Measurements from ENCODE around the gene PIBF1.
"Not testable (repeated sequence)": the region's sequence is repeated elsewhere in the genome, so short reads cannot be mapped to it uniquely, and the experiment has no call there.

The PIBF1 gene

DNA sequence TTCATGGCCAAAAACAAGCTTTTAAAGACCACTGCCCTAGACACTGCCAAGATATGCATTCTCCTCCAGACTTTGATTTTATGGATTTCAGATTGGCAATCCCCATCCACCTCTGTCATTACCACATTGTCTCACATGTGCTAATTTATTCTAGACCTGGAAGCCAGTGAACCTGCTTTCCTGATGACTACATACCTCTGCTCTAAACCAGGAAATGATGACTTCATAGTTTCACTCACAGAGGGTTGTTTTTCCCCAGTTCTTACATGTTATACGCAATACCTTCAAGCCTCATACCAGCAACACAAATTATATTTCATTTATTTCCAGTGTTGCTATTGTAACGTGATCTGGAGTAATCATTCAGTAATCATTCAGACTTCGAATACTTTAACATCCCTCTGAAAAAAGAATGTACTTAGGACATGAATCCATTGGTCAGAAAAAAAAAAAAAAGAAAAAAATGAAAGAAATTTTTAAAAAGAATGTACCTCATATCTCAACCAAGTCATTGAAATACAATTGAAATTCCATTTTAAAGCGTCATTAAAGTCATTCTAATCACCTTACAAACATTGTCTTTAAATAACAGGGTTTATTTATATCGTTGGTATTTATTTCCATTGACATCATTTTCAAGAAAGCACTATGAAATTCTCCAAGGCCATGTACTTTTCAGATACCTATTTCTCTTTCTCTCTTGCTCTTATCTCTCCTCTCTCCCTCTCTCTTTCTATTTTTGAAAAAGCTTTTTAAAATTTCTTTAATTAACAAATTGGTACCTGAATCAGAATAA lies 243.5 kb downstream of the PIBF1 start:
- DNase-seq = no peak

DNA sequence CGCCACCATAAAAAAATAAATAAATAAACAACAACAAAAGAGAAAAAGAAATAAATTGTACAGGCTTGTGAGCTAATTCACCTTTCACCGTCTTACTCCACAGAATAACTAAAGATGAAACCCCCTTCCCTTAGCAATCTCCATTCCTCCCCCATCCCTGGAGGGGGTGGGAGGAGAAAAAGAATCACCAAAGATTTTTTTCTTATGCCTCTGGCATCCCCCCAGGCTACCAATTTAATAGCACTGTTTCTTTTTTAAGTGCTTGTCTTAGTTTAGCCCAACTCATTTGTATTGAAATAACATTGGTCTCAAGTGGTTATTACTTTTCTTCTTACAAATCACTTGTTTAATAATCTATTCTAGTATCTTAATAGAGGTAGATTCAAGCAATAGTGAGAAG lies 253.0 kb downstream of the PIBF1 start:
- no peak for DNase-seq

DNA sequence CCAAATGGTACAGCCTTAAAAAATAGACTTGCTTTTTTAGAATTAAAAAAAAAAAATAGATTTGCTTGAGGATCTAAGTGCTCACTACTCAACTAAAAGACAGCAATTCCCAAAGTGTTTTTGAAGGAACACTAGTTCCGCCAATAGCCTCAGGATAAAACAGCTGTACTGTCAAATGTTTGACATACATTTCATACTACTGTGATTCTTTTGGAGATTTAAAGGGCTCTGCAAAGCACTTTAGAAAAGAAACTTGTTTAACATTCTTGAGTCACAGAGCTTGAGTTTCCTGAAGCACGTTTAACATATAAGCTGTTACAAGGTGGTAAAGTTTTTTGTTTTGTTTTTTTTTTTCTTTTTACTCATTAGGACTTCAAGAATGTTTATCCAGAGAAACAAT lies 253.7 kb downstream of the PIBF1 start:
- DNase-seq = no peak

DNA sequence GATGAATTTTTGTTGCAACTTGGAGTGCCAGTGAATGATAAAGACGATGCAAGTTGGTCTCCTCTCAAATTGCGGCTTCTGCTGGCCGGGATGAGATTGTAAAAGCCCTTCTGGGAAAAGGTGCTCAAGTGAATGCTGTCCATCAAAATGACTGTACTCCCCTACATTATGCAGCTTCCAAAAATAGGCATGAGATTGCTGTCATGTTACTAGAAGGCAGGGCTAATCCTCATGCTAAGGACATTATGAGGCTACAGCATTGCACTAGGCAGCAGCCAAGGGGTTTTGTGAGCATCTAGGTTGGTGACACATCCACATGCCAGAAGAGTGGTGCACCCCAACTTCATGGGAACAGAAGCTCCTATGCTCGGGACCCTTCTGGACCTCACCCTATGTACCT lies 254.6 kb downstream of the PIBF1 start:
- DNase-seq = no peak

DNA sequence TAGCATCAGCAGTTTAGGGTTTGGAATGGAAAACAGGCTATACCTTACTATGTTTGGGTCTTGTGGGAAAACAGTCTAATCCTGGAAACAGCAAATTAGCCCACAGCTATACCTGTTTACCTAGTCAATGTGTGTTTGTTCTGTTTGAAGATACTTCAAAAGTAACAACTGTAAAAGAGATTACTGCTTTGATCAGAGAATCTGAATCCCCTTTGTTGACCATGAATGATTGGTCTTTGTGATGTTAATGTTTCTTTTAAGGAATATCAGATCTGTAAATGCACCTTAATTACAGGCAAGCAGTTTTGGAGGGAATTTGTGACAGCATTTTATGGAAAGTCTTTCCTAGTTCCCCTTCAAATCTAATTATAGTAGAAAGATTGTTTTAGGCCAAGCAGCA lies 256.1 kb downstream of the PIBF1 start:
- DNase-seq = no peak

DNA sequence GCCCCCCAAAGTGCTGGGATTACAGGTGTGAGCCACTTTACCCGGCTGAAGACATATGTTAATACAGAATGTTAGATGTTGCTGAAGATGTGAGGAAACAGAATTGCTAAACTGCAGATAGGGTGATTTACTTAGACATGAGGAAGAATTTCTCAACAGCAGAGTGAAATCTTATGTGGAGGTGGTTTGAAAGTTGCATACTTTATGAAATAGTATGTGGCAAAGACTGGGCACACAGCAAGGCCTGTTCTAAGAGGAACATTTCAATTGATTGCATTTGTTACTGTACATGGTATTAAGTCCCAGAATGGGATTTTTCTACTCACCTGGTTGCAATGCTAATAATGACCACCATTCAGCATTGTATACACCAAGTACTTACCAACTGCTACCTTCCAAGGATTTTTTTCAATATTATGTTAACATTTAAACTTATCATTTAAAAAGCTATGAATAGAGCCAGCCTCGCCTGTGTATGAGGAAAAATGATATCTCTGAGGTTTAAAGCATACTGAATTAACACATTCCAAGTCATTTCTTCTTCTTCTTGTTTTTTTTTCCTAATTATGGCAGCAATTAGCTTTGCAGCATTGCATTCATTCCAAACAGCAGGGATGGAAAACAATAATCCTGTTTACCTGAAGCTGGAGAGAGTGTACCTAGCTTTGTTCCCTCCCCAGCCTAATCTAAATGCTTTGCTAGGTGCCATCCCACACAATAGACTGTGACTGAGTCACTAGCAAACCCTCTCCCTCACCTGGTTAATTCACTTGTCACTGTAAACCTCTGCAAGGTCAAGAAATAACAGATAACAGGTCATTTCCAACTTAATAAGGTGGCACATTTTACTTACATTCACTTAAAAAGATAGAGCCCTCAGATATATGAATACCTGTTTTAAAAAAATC lies 257.5 kb downstream of the PIBF1 start:
- no peak for DNase-seq

DNA sequence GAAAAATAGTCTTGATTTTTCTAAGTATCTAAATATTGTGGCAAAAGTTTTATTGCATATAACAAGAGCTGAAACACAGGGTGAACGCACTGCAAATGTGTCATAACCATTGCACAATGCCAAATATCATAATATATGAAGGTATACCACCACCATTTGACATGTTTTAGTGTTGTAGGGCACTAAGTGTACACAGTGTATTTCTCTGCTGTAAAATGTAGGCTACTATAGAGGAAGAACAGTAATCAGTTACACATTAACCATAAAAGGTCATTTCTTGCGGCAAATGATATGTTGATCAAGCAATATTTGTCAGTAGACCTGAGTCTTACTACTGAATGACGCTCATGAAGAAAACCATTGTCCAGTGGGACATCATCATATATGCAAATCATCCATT lies 258.6 kb downstream of the PIBF1 start:
- no peak for DNase-seq

DNA sequence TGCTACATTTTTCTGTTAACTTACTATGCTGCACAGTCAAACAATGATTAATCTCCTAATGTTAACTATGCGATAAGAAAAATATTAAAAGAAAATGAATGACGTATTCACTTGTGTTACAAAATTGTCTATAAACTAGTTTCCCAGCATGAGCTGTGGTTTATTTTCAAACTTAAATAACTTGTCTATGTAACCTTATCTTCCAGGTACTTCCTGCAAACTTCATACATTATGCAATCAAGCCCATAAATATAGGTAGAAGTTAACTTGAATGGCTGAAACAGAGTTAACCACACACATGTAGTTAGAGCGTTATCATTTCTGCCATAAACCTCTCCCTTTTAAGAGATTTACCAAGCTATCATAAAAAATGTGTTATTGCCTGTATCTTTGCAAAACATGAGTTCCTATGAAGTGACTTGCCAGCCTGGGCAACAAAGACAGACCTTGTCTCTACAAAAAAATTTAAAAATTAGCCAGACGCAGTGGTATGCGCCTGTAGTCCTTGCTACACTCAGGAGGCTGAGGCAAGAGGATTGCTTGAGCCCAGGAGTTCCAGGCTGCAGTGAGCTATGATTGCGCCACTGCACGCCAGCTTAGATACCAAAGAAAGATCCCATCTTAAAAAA lies 259.1 kb downstream of the PIBF1 start:
- no peak for DNase-seq

DNA sequence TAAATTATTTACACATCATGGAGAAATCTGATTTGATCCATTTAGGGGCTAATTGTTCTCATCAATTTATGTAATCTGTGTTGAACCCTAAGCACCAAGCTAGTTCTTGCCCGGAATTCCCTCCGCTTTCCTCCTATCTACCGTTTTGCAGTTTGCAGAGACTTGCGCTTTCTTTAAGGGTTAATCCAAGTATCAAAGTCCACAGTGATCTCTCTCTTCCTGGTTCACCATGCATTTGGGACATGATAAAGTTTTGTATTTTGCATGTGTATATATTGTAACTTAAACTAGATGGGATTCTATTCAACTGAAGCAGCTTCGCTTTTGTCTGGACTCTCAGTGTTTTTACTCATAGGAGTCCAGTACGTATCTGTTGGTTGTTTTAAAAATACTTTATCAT lies 263.1 kb downstream of the PIBF1 start:
- no peak for DNase-seq

DNA sequence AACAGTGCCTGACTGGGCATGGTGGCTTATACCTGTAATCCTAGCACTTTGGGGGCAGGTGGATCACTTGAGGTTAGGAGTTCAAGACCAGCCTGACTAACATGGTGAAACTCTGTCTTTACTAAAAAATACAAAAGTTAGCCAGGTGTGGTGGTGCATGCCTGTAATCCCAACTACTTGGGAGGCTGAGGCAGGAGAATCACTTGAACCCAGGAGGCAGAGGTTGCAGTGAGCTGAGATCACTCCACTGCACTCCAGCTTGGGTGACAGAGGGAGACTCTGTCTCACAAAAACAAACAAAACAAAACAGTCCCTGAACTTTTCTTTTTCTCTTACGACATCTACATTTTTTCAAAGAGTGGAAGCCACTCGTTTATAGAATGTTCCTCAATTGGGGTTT lies 266.7 kb downstream of the PIBF1 start:
- DNase-seq = not testable (repeated sequence)

DNA sequence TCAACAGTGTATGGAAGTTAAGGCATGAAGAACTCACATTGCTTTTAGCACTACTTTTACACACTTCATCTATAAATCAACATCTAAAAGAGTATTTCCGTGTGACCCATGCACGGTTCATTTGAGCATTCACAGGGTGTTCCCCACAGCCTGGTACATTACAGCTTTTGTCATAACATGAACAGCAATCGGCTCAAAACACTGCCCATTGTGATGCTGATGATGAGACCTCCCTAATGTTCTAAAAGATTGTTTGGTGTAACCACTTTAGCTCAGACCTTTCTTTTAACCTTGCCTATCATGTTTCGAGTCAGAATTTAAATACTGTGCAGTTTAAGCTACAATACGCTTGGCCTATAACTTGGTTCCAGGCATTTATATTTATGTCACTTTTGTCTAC lies 272.8 kb downstream of the PIBF1 start:
- DNase-seq = no peak

DNA sequence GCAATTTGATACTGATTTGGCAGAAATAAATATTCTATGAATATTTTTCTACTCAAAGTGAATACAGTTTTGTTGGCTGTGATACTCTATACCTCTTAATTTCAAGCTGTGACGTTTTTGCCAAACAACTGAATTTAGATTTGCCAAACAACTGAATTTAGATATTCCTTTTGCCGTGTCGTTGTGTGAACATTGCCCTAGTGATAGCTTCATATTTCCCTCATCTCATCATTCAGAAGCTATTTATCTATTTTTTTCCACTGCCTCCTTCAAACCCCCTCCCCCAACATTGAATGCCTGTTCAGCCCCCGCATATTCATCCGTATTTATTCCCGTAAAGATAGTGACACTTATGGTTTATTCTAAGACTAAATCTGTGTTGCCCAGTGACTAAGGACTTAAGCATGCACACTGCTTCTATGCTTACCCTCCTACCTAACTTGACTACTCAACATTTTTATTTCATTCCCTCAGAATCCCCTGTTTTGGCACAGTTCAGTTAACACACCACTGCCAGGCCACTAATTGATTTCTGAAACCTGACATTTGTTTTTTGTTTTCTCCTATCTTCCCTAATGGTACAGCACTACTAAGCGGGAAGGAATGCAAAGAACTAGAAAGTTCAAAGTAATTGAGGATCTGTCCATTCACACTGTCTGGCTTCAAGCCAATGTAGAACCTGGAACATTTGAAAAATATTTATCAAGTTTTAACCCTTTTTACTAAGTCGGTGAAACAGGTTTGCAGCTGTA lies 274.1 kb downstream of the PIBF1 start:
- DNase-seq = no peak

DNA sequence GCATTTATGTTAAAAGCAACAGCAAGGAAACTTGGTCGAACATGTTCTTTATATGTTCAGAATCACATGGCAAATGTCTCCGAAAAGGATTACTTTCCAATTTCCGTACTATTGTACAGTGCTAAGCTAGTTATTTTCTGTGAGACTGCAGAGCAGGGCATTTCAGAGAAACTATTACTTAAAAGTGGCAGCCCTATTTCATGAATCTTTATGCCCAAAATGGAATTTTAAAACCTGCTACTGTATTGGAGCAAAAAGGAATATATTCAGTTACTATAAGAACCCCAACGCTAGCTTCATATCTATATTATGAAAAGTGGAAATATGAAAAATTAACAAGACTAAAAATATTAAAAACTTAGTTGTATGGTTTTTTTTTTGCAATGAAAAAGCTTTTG lies 274.6 kb downstream of the PIBF1 start:
- DNase-seq = no peak

DNA sequence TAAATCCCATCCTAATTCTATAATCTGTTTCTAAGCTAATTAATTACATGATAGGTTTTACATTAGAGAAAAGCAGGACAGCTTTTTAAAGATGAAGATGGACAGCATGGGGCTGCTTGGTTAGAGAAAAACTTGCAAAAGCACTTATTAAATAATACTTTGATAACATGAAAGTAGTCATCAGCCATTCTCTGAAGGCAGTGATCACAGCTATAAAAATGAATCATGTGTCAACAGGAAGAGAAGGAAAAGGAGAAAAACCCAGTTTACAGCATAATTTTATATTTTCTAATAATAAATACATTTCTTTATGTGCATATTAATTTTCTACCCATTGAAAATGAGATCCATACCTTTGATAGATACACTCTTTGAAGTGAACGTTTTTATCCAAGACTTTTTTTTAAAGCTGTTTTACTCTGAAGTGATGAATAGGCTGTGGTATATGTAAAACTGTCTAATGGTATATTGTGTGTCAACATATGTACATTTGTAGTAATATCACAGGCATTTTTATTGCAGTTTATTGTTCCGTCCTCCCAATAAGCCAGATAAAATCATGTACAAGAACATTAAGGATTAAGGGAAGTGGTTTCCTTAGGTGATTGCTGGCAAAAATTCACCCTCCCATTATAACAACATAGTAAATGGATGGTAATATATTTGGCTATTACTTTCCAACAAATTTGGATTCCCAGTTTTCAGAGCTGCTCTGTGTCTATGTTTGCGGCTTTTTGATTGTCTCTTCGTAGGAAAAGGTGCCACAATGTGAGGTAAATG lies 275.5 kb downstream of the PIBF1 start:
- no peak for DNase-seq

DNA sequence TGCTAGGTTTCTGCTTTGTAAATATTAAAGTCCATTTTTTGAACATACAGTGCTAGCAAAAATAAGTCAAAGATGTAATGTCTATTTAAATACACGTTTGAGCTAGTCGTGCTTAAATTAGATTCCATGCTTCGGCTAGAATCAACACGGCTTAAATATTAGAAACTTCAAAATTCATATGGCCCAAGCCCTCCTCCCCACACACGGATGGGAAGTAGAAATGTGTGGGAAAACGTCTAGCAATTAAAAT lies 276.1 kb downstream of the PIBF1 start:
- no peak for DNase-seq

DNA sequence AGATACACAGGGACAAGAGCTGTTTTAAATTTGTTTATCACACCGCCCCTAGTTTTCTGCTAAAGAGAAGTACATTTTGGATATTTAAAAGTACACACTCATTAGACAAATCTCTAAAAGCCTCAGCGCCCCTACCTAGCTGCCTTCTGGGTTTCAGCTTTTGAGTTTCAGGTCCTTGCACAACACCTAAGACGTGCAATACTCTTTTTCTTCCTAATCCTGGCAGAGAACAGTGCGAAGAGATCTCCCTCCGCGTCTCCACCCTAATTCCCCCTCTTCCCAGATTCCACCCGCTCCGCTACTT lies 276.5 kb downstream of the PIBF1 start:
- no peak for DNase-seq

DNA sequence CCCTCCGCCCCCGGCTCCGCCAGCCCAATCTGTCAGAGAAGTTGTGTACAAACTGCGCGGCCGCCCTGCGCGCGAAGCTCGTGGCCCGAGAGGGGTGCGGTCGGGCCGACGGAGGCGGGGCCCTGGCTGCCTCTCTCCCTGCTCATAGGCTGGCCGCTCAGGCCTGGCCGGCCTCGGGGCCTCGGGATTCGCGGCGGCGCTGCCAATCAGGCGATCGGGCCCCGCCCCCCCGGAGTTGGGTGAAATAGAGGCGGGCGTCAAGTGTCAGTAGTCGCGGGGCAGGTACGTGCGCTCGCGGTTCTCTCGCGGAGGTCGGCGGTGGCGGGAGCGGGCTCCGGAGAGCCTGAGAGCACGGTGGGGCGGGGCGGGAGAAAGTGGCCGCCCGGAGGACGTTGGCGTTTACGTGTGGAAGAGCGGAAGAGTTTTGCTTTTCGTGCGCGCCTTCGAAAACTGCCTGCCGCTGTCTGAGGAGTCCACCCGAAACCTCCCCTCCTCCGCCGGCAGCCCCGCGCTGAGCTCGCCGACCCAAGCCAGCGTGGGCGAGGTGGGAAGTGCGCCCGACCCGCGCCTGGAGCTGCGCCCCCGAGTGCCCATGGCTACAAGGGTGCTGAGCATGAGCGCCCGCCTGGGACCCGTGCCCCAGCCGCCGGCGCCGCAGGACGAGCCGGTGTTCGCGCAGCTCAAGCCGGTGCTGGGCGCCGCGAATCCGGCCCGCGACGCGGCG lies 277.0 kb downstream of the PIBF1 start, which contains the start of gene KLF5:
KLF5 (plus strand) TSS at position 270 of the 724 bp plus-strand sequence; CDS start at position 593, 323 bp downstream.
- peak; percentile 91 for DNase-seq

DNA sequence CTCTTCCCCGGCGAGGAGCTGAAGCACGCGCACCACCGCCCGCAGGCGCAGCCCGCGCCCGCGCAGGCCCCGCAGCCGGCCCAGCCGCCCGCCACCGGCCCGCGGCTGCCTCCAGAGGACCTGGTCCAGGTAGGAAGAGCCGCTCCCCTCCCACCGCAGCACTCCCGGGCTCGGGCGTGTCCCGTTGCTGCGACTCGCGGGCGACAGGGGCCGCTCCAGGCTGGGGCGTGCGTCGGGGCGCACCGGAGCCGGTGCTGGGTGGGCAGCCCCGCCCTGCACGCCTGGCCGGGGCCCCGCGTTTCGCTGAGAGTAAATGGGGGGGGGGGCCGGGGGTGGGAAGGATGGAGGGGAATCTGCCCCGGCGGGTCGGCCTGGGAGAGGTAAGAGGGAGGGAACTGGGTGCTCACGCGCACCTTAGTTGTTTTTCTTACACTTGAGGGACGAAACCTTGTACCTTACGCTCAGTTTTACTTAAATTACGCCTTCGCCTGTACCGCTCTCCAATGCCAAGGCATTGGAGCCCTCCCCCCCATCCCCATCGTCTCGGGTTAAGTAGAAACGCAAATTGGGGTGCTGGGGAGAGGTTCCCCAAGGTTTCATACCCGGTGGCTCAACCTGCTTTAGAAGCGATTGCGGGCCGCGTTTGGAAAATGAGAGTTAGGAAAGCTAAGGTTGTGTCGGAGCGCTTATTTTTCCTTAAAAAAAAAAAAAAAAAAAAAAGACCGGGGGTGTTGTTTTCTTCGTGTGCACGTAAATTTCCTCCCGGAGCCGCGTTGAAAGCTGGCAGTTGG lies 277.7 kb downstream of the PIBF1 start:
- DNase-seq = peak; percentile 18

DNA sequence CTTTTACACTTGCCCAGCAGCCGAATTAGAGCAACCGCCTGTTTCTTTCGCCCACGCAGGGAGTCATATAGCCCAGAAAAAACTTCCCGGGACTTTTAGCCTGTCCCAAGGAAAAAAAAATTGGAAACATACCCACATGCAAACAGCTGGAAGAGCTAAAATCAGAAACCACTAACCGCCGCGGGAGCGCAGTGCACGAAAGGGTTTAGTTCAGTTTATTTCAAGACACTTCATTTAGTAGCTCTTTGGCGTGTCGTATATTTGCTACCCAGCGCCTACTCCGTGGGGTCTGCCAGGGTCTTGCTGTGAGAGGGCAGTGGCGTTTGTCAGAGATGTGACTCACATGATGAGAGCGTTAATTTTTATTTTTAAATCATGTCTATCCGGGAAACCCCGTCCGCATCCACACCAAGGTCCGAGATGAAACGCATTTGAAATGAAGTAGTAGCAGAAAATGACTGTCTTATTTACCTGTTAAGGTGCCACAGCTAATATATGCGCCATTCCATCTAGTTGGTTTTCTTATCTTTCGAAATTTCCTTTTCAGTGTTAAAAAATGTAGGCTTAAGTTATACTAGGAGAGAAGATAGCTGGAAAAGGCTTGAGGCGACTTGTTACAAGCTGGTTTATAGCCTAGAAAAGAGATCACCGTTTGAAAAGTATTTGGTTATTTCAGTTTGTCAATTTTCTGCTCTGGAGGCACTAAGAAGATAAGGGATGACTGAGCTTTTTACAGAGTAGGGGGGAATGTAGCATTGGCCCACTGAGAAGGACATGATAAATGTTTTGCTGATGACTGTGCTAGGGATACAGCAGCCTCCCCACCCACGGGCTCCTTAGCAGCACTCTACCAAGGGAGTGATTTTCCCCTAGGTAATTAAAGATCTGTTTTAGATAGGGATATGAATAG lies 278.6 kb downstream of the PIBF1 start:
- no peak for DNase-seq

DNA sequence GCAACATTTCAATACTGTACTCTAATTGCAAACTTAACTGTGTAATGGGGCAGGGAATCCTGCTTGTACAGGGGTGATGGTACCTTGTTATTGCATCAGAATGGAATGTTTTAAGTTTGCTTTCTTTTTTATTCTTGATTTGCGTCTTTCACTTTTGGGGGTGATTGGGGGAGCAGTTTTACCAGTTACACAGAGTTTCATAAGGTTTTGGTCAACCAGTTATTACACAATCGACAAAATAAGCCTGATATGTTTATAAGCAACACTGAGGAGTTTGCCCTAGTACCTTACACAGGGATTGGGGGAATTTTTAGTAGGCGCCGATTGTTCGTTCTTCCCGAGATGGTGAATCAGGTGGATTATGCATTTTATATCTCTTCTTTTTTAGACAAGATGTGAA lies 279.5 kb downstream of the PIBF1 start:
- DNase-seq = no peak

Measured in CD4-positive, alpha-beta T cell treated with Interferon gamma for 1 hour (primary cell).